TTC549 (cell line): Measurements from ENCODE around the gene CYP2J2.
A peak's percentile ranks its signal among the peaks of the same experiment; 100 is the strongest.
"Not testable (repeated sequence)": the region's sequence is repeated elsewhere in the genome, so short reads cannot be mapped to it uniquely, and the experiment has no call there.

Experiments
- FAIRE-seq: peaks from 2 replicates; lab custom pipeline; 2012; peaks lifted over from hg19 to GRCh38; lab: Jason Lieb, UNC

CYP2J2 gene

GRCh38 chr1:59919746-59920145 lies 6.8 kb downstream of the CYP2J2 start:
- FAIRE-seq = no peak

DNA sequence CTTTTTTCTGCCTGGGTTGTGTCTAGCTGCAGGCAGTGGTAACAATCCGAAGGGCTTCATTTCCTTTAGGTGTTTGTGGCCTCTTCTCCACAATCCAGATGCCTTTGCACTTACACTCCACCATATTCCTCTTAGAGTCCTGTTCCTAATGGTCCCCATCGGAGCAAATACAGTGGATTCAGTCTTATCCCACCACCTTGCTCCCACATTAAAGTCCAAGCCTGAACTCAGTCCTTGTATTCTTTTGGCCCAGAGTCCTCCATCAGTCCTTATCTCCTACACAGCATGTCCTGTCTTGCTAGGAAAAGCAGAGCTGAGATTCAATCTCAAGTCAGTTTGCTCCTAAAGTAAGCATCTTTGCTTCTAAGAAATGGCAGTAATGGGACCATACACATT lies 8.8 kb downstream of the CYP2J2 start:
- FAIRE-seq = no peak

- FAIRE-seq = no peak
Measured at GRCh38 chr1:59917026-59917784, 9.4 kb downstream of the CYP2J2 start.

GRCh38 chr1:59915516-59915915 lies 11.1 kb downstream of the CYP2J2 start:
- FAIRE-seq = no peak

GRCh38 chr1:59914791-59915286 lies 11.7 kb downstream of the CYP2J2 start:
- not testable (repeated sequence) for FAIRE-seq

GRCh38 chr1:59908682-59909081 lies 17.9 kb downstream of the CYP2J2 start:
- no peak for FAIRE-seq

GRCh38 chr1:59908084-59908483 lies 18.5 kb downstream of the CYP2J2 start:
- FAIRE-seq = no peak

DNA sequence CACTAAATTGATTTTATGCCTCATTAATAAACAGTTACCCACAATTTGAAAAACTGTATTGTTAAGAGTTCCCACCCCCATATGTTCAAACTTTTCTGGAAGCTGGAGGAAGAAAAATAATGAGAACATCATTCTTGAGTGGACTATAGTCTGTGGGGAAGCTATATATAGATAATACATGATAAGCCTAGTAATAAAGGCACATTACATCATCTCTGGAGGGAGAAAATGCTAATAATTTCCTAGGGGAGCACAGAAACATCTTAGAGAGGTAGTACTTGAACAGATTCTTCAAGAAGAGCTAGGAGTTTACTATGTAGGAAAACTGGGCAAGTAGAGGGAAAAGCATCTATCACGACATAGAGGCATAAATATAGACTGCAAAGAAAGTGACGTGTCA lies 19.6 kb downstream of the CYP2J2 start:
- FAIRE-seq = no peak

GRCh38 chr1:59903141-59903754 lies 23.3 kb downstream of the CYP2J2 start:
- FAIRE-seq = no peak

DNA sequence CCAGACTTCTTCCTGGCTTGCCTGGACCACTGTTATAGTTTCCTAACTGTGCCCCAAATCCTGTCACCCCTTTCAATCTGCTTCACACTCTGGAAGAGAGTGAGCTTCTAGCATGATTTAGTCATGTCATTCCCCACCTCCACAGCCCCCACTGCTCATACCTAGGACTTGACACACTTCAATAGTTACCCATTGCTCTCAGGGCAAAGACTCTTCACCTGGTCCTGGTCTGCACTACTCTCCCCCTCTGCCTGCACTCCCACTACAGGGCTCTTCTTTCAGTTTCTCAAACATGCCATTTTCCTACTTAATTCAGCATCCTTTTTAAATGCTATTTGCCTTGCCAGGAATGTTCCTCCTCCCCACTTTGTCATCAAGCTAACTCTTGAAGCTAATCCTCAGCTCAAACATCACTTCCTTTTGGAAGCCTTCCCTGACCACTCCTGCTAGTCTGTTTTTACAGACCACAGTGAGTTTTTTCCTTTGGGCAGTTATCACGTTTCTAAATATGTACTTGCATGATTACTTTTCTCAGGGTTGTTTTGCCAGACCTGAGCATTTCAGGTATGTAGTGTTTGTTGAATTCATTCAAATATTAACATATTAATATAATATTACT lies 24.7 kb downstream of the CYP2J2 start:
- no peak for FAIRE-seq

DNA sequence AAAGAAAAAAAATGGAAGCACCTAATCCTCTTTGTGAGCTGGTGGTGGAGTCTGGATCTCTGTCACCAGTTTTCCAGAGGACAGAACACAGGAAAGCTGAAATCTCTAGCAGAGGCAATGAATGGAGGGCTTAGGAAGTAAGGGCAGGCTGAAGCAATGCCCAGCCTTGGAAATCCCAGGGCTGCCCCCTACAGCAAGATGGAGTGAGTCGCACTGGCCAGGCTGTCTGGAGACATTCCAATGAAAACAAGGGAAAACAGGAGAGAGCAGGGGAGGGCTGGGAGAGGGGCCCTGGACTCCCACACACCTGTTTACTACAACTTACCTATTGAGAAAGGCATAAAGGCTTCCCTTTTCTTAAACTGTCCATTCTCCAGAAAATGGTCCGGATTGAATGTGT lies 25.9 kb downstream of the CYP2J2 start:
- FAIRE-seq = no peak

- no peak for FAIRE-seq
Measured at GRCh38 chr1:59898927-59899326, 27.6 kb downstream of the CYP2J2 start.

DNA sequence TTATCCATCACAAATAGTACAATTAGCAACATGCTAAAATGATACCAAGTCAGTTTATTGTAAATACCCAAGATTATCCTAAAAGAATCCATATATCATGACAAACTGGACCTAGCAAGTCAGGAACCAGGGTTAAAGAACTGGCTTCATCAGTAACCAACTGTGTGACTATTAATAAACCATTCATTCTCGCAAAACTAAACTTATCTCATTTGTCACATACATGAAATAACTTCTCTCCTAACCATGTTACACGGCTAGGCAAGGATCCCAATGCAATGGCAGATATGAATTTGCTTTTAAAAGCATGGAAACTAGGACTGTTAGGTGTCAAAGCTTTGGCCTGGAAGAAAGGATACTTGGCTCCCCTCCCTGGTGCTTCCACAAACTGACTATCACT lies 29.4 kb downstream of the CYP2J2 start:
- FAIRE-seq = no peak

- FAIRE-seq = no peak
Measured at GRCh38 chr1:59892841-59893811, 33.4 kb downstream of the CYP2J2 start.

GRCh38 chr1:59885160-59885832 lies 41.3 kb downstream of the CYP2J2 start:
- FAIRE-seq = no peak

DNA sequence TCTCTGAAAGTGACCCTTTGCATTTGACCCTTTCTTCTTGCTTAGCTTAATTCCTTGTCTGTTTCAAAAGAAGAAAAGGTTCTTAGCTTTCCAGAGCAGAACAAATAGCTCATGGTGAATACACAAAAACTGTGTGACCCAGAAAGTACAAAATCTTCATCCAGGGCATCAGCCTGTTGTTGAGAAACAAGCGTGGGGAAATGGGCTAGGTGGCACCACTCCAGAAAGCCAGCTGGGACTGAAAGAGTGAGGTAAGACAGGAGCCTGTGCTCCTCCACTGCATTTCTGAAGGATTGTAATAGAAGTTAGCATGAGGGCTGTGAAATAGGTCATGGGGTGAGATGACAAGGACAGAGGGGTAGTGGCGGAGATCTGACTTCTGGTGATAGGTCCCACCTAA lies 45.8 kb downstream of the CYP2J2 start:
- FAIRE-seq = no peak

- no peak for FAIRE-seq
Measured at GRCh38 chr1:59879996-59880505, 46.5 kb downstream of the CYP2J2 start.

- FAIRE-seq = peak; percentile 20
Measured at GRCh38 chr1:59879574-59879973, 47.0 kb downstream of the CYP2J2 start.

- FAIRE-seq = no peak
Measured at GRCh38 chr1:59878370-59878769, 48.2 kb downstream of the CYP2J2 start.

GRCh38 chr1:59877108-59877682 lies 49.4 kb downstream of the CYP2J2 start:
- no peak for FAIRE-seq

DNA sequence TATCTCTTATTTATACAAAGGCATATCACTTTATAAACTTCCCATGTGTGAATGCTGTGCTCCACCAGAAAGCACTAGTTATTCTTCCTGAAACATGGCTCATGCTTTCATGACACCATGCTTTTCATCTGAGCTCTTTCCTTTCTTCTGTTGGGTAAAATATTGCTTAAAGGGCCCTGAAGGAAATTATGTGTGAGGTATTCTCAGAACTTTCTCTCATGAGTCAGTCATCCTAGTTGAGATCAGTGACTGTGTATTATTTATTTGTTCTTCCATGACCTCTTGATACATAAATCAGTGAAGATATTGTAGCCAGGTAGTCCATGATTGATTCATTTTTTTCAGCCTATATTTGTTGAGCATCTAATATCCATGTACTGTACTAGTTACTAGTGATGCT lies 54.8 kb downstream of the CYP2J2 start:
- FAIRE-seq = no peak
